DOHH2 (cell line): Measurements from ENCODE around the gene INTS7.

Source experiments
- H3F3A ChIP-seq: fragments of 200-600 bp; sonication (generic), shearing (Covaris generic); 2 replicates; pipeline ENCODE4 v1.6.0; 2016; ENCODE audit warnings: antibody characterized with exemption, mild to moderate bottlenecking; ENCODE audit not compliant: control insufficient read depth, insufficient read depth
- H3K27ac ChIP-seq: fragments of 200-600 bp; sonication (generic); 2 replicates; pipeline ENCODE4 v1.5.1; 2014; ENCODE audit warnings: low read depth, mild to moderate bottlenecking, low read length, moderate library complexity
- H3K27me3 ChIP-seq: fragments of 200-600 bp; sonication (generic); 2 replicates; pipeline ENCODE4 v1.6.1; 2014; ENCODE audit warnings: mild to moderate bottlenecking, low read length, mixed read lengths; ENCODE audit not compliant: control insufficient read depth
- H3K36me3 ChIP-seq: fragments of 200-600 bp; sonication (generic); 2 replicates; pipeline ENCODE4 v1.6.1; 2014; ENCODE audit warnings: mild to moderate bottlenecking, low read length, moderate library complexity, mixed read lengths; ENCODE audit not compliant: control insufficient read depth
- H3K4me1 ChIP-seq: fragments of 200-600 bp; sonication (generic); 2 replicates; pipeline ENCODE4 v1.6.1; 2014; ENCODE audit warnings: mild to moderate bottlenecking, low read length, mixed read lengths; ENCODE audit not compliant: control insufficient read depth
- H3K4me2 ChIP-seq: fragments of 200-600 bp; sonication (generic); 2 replicates; pipeline ENCODE4 v1.6.0; 2014; ENCODE audit warnings: mild to moderate bottlenecking, low read length, moderate library complexity
- H3K4me3 ChIP-seq: fragments of 200-600 bp; sonication (generic); 2 replicates; pipeline ENCODE4 v1.5.1; 2014; ENCODE audit warnings: mild to moderate bottlenecking, low read length, mixed read lengths
- H3K79me2 ChIP-seq: fragments of 200-600 bp; sonication (generic); 2 replicates; pipeline ENCODE4 v1.6.1; 2014; ENCODE audit warnings: mild to moderate bottlenecking, low read length, mixed read lengths; ENCODE audit not compliant: control insufficient read depth
- H3K9me2 ChIP-seq: fragments of 200-600 bp; sonication (generic); replicated peaks from 2 replicates; pipeline ENCODE4 v1.6.1; 2014; ENCODE audit warnings: mild to moderate bottlenecking, low read length, mixed read lengths; ENCODE audit not compliant: control insufficient read depth
- H3K9me3 ChIP-seq: fragments of 200-600 bp; sonication (generic); 2 replicates; pipeline ENCODE4 v1.6.1; 2014; ENCODE audit warnings: antibody characterized with exemption, low read length, mixed read lengths; ENCODE audit not compliant: control insufficient read depth, insufficient read depth
- H4K20me1 ChIP-seq: fragments of 200-600 bp; sonication (generic); 2 replicates; pipeline ENCODE4 v1.6.0; 2014; ENCODE audit warnings: low read depth, mild to moderate bottlenecking, antibody characterized with exemption, low read length, moderate library complexity; ENCODE audit not compliant: control insufficient read depth, insufficient read depth
- CTCF ChIP-seq: fragments of 200-600 bp; sonication (generic); IDR thresholded peaks from one replicate; pipeline ENCODE4 v1.5.1; 2014; ENCODE audit warnings: antibody characterized with exemption, mild to moderate bottlenecking, low read depth, low read length; ENCODE audit not compliant: poor library complexity, severe bottlenecking
- EZH2phosphoT487 ChIP-seq: fragments of 200-600 bp; sonication (generic); IDR thresholded peaks from 2 replicates; pipeline ENCODE4 v1.6.1; 2017; ENCODE audit warnings: borderline replicate concordance, mild to moderate bottlenecking, antibody characterized with exemption, low read length, moderate library complexity, mixed read lengths

The INTS7 gene

GRCh38 chr1:211952299-211952698 lies 83.1 kb downstream of the INTS7 start:
- no peak for TF ChIP-seq EZH2phosphoT487
- no peak for TF ChIP-seq CTCF
- H3K4me2 ChIP-seq = no peak overlapping the region
- no peaks in the 10 kb centered on the region for H3K9me2 ChIP-seq

GRCh38 chr1:211951856-211952255 lies 83.5 kb downstream of the INTS7 start:
- H3K27ac ChIP-seq = no peak overlapping the region
- H3K36me3 ChIP-seq = peaks cover 12% of the 10 kb centered on the region
- no peak overlapping the region for H3K4me3 ChIP-seq
- H4K20me1 ChIP-seq = no peaks in the 10 kb centered on the region
- no peaks in the 10 kb centered on the region for H3K27me3 ChIP-seq
- TF ChIP-seq CTCF (no peak), EZH2phosphoT487 (no peak)
- no peaks in the 10 kb centered on the region for H3F3A ChIP-seq
- no peak overlapping the region for H3K4me2 ChIP-seq
- no peaks in the 10 kb centered on the region for H3K9me2 ChIP-seq
- H3K4me1 ChIP-seq = peaks cover 4% of the 10 kb centered on the region; the same call in 1 of the 2 replicates
- H3K9me3 ChIP-seq = no peaks in the 10 kb centered on the region; the same call in 1 of the 2 replicates
- H3K79me2 ChIP-seq = no peaks in the 10 kb centered on the region

More at GRCh38 chr1:211952299-211952698, 83.1 kb downstream of the INTS7 start:
- Histone ChIP-seq H3K79me2 (no peaks in the 10 kb centered on the region), H3K27ac (no peak overlapping the region), H3K27me3 (no peaks in the 10 kb centered on the region), H3K4me3 (no peak overlapping the region), H3K4me1 (peaks cover 4% of the 10 kb centered on the region; the same call in 1 of the 2 replicates), H4K20me1 (no peaks in the 10 kb centered on the region), H3F3A (no peaks in the 10 kb centered on the region), H3K9me3 (no peaks in the 10 kb centered on the region; the same call in 1 of the 2 replicates), H3K36me3 (peaks cover 12% of the 10 kb centered on the region)

GRCh38 chr1:211948377-211948776 lies 87.0 kb downstream of the INTS7 start:
- no peaks in the 10 kb centered on the region for H3K27me3 ChIP-seq
- H3K9me2 ChIP-seq = no peaks in the 10 kb centered on the region
- H4K20me1 ChIP-seq = no peaks in the 10 kb centered on the region
- H3K27ac ChIP-seq = no peak overlapping the region
- TF ChIP-seq CTCF (no peak), EZH2phosphoT487 (no peak)
- H3K36me3 ChIP-seq = peaks cover 8% of the 10 kb centered on the region; the same call in 1 of the 2 replicates
- H3K4me3 ChIP-seq = no peak overlapping the region
- peaks cover 4% of the 10 kb centered on the region; the same call in 1 of the 2 replicates for H3K4me1 ChIP-seq
- H3K79me2 ChIP-seq = no peaks in the 10 kb centered on the region
- no peaks in the 10 kb centered on the region for H3F3A ChIP-seq
- no peak overlapping the region for H3K4me2 ChIP-seq
- no peaks in the 10 kb centered on the region for H3K9me3 ChIP-seq
